A549 (cell line): Measurements from ENCODE around the gene MFSD12. TPM values are rescaled to one million over a fixed set of nuclear protein-coding genes. Genes with fewer than 3 reads are reported as not detected.

Experiments
- ATAC-seq, 2 experiments: fragments of 200-7000 bp in 1 of 2; fragments of >200 bp in 1 of 2; cut with Nextera tagmentation in 1 of 2; cut with Tn5 transposase in 1 of 2; 3 replicates each; pipeline versions ENCODE4 v1.8.0 to v1.9.1; 2018 to 2020; ENCODE audit warnings: mild to moderate bottlenecking in 1 of 2, moderate library complexity in 1 of 2
- CTCF ChIA-PET: fragments of 300-600 bp; sonication (Branson Sonifier 250); formaldehyde crosslinking; extraction: SDS; loops from one replicate; lab custom pipeline; 2021; ENCODE audit warnings: antibody characterized with exemption, inconsistent platforms; lab: Yijun Ruan, JAX
- POLR2A ChIA-PET: fragments of 350-600 bp; formaldehyde crosslinking; extraction: SDS; loops from one replicate; lab custom pipeline; 2021; ENCODE audit warnings: antibody characterized with exemption, inconsistent platforms; lab: Yijun Ruan, JAX
- DNase-seq, 2 experiments: peaks; one replicate each; pipeline versions ENCODE4 v3.0.0 to v3.0.0-alpha.2; 2011 to 2016; ENCODE audit warnings: low read depth in 1 of 2, low spot score in 1 of 2
- FAIRE-seq: peaks from 2 replicates; lab custom pipeline; 2011; peaks lifted over from hg19 to GRCh38; lab: Jason Lieb, UNC
- H3K27ac ChIP-seq, 2 experiments: fragments of >200 bp; sonication (Bioruptor Twin); formaldehyde crosslinking; 3 replicates each; pipeline ENCODE4 v1.5.1; 2016 to 2017
- H3K4me1 ChIP-seq: fragments of >200 bp; sonication (Bioruptor Twin); formaldehyde crosslinking; 3 replicates; pipeline ENCODE4 v1.6.1; 2016
- H3K4me2 ChIP-seq: fragments of >200 bp; sonication (Bioruptor Twin); formaldehyde crosslinking; 3 replicates; pipeline ENCODE4 v1.6.1; 2016
- H3K4me3 ChIP-seq: fragments of >200 bp; sonication (Bioruptor Twin); formaldehyde crosslinking; 3 replicates; pipeline ENCODE4 v1.5.1; 2016
- H3K9me3 ChIP-seq: fragments of >200 bp; sonication (Bioruptor Twin); formaldehyde crosslinking; 3 replicates; pipeline ENCODE4 v1.6.1; 2016
- BCL3 ChIP-seq: fragments of >200 bp; sonication (Bioruptor Twin); formaldehyde crosslinking; IDR thresholded peaks from 3 replicates; pipeline ENCODE4 v1.6.1; 2016
- BHLHE40 ChIP-seq: IDR thresholded peaks from 2 replicates; pipeline ENCODE4 v1.6.1; 2012; ENCODE audit warnings: low read depth, low read length, inconsistent platforms
- CEBPB ChIP-seq, 2 experiments: fragments of >200 bp in 1 of 2; sonication (Bioruptor Twin) in 1 of 2; formaldehyde crosslinking in 1 of 2; IDR thresholded peaks; 2 replicates each; pipeline ENCODE4 v1.6.1; 2012 to 2016
- CHD4 ChIP-seq: fragments of 200-600 bp; sonication (generic); IDR thresholded peaks from 2 replicates; pipeline ENCODE4 v1.6.1; 2016; ENCODE audit warnings: antibody characterized with exemption, mild to moderate bottlenecking, borderline replicate concordance
- CTCF ChIP-seq: fragments of >200 bp; sonication (Bioruptor Twin); formaldehyde crosslinking; IDR thresholded peaks from 3 replicates; pipeline ENCODE4 v1.5.1; 2016
- EHF ChIP-seq: fragments of 250-450 bp; sonication (Bioruptor Pico); IDR thresholded peaks from 2 replicates; pipeline ENCODE4 v1.5.0; 2020; ENCODE audit warnings: mild to moderate bottlenecking
- EHMT2 ChIP-seq: fragments of 200-600 bp; sonication (generic); IDR thresholded peaks from 2 replicates; pipeline ENCODE4 v1.6.1; 2016; ENCODE audit warnings: antibody characterized with exemption, low read depth, mild to moderate bottlenecking, moderate library complexity
- ELK1 ChIP-seq: fragments of 150-350 bp; IDR thresholded peaks from 2 replicates; pipeline ENCODE4 v1.6.1; 2014; ENCODE audit warnings: low read depth, mild to moderate bottlenecking, low read length
- FOSL2 ChIP-seq, 2 experiments: fragments of 450-650 bp in 1 of 2; fragments of >200 bp in 1 of 2; sonication (Bioruptor Twin) in 1 of 2; formaldehyde crosslinking; IDR thresholded peaks; 2 replicates each; pipeline versions ENCODE4 v1.5.0 to v1.6.1; 2016 to 2020; ENCODE audit warnings: mild to moderate bottlenecking in 1 of 2, moderate library complexity in 1 of 2
- HDAC2 ChIP-seq: fragments of 200-600 bp; sonication (generic); IDR thresholded peaks from 2 replicates; pipeline ENCODE4 v1.6.1; 2016
- HES2 ChIP-seq: fragments of >200 bp; sonication (Bioruptor Twin); formaldehyde crosslinking; IDR thresholded peaks from 2 replicates; pipeline ENCODE4 v1.6.1; 2016
- HOXA7 ChIP-seq: fragments of 250-450 bp; sonication (Bioruptor Pico); IDR thresholded peaks from 2 replicates; pipeline ENCODE4 v1.5.0; 2020; ENCODE audit warnings: mild to moderate bottlenecking, moderate library complexity
- HOXB5 ChIP-seq: fragments of 250-450 bp; sonication (Bioruptor Pico); IDR thresholded peaks from 2 replicates; pipeline ENCODE4 v1.5.0; 2020; ENCODE audit warnings: mild to moderate bottlenecking, moderate library complexity
- JUNB ChIP-seq: fragments of >200 bp; sonication (Bioruptor Twin); formaldehyde crosslinking; IDR thresholded peaks from 2 replicates; pipeline ENCODE4 v1.6.1; 2016
- MAX ChIP-seq: IDR thresholded peaks from 2 replicates; pipeline ENCODE4 v1.6.1; 2012
- MAZ ChIP-seq: fragments of 150-350 bp; IDR thresholded peaks from 2 replicates; pipeline ENCODE4 v1.6.1; 2014; ENCODE audit warnings: antibody characterized with exemption, low read depth, low read length, borderline replicate concordance
- MYC ChIP-seq: IDR thresholded peaks from 2 replicates; pipeline ENCODE4 v1.6.1; 2012; ENCODE audit warnings: mild to moderate bottlenecking, inconsistent platforms, low read length, improper control_type of control experiment, borderline replicate concordance
- NR3C1 ChIP-seq: fragments of >200 bp; sonication (Bioruptor Twin); formaldehyde crosslinking; IDR thresholded peaks from 3 replicates; pipeline ENCODE4 v1.6.1; 2017
- POLR2A ChIP-seq: IDR thresholded peaks from 2 replicates; pipeline ENCODE4 v1.6.1; 2012; ENCODE audit warnings: mild to moderate bottlenecking, low read length
- POLR2AphosphoS2 ChIP-seq: conservative IDR thresholded peaks from 2 replicates; pipeline ENCODE4 v1.6.1; 2012; ENCODE audit warnings: low read length, improper control_type of control experiment, inconsistent platforms
- TP53 ChIP-seq: fragments of 250-450 bp; sonication (Bioruptor Pico); IDR thresholded peaks from 2 replicates; pipeline ENCODE4 v1.5.0; 2021; ENCODE audit warnings: mild to moderate bottlenecking, moderate library complexity
- ZNF302 ChIP-seq: fragments of 250-450 bp; sonication (Bioruptor Pico); IDR thresholded peaks from 2 replicates; pipeline ENCODE4 v1.9.0; 2021; ENCODE audit warnings: inconsistent platforms, mild to moderate bottlenecking, moderate library complexity
- WGBS: methylation state at CpG from one replicate; pipeline ENCODE4 v1.1.6; 2017; ENCODE audit errors: missing lambda C conversion rate; 5-methylcytosine and 5-hydroxymethylcytosine counted together
- polyA plus RNA-seq, 4 experiments: library from polyadenylated mRNA; depleted of rRNA in 3 of 4; stranded (reverse); fragments of >200 nt; fragmentation: RNase III in 1 of 4; extraction: RNeasy Plus Mini Kit Qiagen cat#74134 plus additional on column Dnase treatment in 1 of 4; gene quantifications; 2 replicates in 3 of 4; 3 replicates in 1 of 4; pipeline ENCODE4 v1.2.3, GENCODE V29; 2011 to 2017
- TF ChIP-seq, protein P1 (sequence below): IDR thresholded peaks from 2 replicates; pipeline ENCODE4 v1.6.1; 2012; ENCODE audit warnings: low read depth, borderline replicate concordance

The MFSD12 gene
- polyA plus RNA-seq, 2 of the 4 experiments (the other 2 are of a cell fraction): 52.5 to 115 TPM

DNA sequence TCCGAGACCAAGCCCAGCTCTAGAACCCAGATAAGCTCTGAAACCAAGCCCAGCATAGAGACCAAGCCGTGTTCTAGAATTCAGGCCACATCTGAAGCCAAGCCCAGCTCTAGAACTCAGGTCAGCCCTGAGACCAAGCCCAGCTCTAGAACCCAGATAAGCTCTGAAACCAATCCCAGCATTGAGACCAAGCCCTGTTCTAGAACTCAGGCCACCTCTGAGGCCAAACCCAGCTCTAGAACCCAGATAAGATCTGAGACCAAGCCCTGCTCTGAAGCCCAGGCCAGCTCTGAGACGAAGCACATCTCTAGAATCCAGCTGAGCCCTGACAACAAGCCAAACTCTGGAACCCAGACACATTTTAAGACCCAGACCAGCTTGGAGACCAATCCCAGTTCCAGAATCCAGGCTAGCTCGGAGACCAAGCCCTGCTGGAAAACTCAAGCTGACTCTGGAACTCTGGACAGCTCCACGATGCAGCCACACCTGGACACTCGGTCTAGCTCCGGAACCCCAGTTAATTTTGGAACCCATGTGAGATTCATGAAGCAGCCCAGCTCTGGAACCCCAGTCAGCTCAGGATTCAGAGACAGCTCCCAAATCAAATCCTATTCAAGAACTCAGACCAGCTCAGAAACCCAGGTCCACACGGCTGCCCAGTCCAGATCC is 33.7 kb upstream of the MFSD12 start:
- TF ChIP-seq ZNF302 (no peak), BHLHE40 (no peak), MYC (no peak), CTCF (no peak), HOXA7 (CRISPR knock-in tag) (no peak), JUNB (no peak), CHD4 (no peak), ELK1 (no peak)
- TF ChIP-seq, protein P1, sequence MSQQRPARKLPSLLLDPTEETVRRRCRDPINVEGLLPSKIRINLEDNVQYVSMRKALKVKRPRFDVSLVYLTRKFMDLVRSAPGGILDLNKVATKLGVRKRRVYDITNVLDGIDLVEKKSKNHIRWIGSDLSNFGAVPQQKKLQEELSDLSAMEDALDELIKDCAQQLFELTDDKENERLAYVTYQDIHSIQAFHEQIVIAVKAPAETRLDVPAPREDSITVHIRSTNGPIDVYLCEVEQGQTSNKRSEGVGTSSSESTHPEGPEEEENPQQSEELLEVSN: no peak
- peaks cover 7% of the 10 kb centered on the region; the same call in 1 of the 3 replicates for H3K4me1 ChIP-seq
- ATAC-seq: no peak
- FAIRE-seq: no peak
- ChIA-PET CTCF (interaction anchor here (0.5 to 1.8 kb wide), 8 partner anchors 9 to 380 kb away, joined by 3 to 4 read pairs (median 4); no protein-coding TSS in a partner anchor), POLR2A (no interaction called here)
- H3K4me3 ChIP-seq: no peak overlapping the region
- H3K9me3 ChIP-seq: peaks cover 8% of the 10 kb centered on the region; the same call in 2 of the 3 replicates
- WGBS: 28% methylated on average over 4 of the region's 8 CpGs
- no peak overlapping the region for H3K4me2 ChIP-seq
- no peak for DNase-seq
- no peak overlapping the region for H3K27ac ChIP-seq

DNA sequence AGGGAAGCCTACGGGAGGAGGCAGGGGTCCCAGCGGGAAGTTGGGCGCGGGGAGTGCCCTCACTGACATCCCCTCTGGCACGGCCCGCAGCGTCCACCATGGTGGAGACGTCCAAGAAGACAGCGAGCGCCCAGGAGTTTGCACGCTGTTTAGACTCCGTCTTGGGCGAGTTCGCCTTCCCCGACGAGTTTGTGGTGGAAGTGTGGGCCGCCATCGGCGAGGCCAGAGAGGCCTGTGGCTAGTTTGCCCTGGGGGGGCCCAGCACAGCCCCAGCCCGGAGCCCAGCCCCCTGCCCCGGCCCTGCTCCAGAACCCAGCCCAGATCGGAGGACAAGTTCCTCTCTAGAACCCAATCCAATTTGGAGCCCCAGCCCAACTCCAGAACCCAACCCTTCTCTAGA is 32.6 kb upstream of the MFSD12 start:
- no peak overlapping the region for H3K4me2 ChIP-seq
- TF ChIP-seq MAX (no peak), POLR2A (no peak), FOSL2 (IDR thresholded peaks at IDR 0.05) (no peak), FOSL2 (CRISPR knock-in tag; IDR thresholded peaks at IDR 0.05) (no peak)
- ChIA-PET POLR2A (no interaction called here), CTCF (interaction anchor here (1.8 kb wide), 1 partner anchor 11 kb away, joined by 4 read pairs; no protein-coding TSS in a partner anchor)
- H3K9me3 ChIP-seq: peaks cover 8% of the 10 kb centered on the region; the same call in 2 of the 3 replicates
- no peak overlapping the region for H3K27ac ChIP-seq
- DNase-seq: no peak
- WGBS: 84% methylated on average over 18 of the region's 22 CpGs
- FAIRE-seq: no peak
- peaks cover 11% of the 10 kb centered on the region; the same call in 1 of the 3 replicates for H3K4me1 ChIP-seq
- ATAC-seq: no peak
- H3K4me3 ChIP-seq: no peak overlapping the region

DNA sequence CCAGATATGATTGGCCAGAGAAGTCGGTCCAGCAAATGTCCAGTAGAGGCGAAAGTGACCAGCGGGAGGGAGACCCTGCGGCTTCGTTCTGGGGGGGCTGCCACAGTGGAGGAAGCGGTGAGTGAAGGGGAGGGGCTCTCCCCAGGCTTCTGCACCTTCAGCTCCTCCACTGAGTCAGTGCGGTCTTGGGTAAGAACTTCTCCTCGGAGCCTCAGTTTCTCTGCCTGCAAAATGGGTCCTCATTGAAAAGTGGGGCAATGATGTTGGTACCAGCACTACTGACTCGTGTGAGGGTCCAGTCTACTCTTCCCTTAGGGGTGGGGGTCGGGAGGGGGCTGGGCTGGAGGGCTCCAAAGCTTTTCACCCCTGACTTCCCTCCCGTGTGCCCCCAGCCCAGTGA is 32.1 kb upstream of the MFSD12 start:
- TF ChIP-seq NR3C1 (no peak), HOXB5 (CRISPR knock-in tag) (no peak), HDAC2 (no peak), ZNF302 (no peak), EHMT2 (no peak), POLR2AphosphoS2 (no peak), TP53 (CRISPR knock-in tag) (no peak), MAZ (no peak), EHF (no peak), HES2 (no peak), CEBPB (IDR thresholded peaks at IDR 0.05) (no peak), BCL3 (no peak)
- DNase-seq (no peak), ATAC-seq (no peak), FAIRE-seq (no peak)
- ChIA-PET CTCF (interaction anchor here (1.1 to 1.8 kb wide), 3 partner anchors 10 to 45 kb away, joined by 3 to 4 read pairs (median 3); no protein-coding TSS in a partner anchor), POLR2A (no interaction called here)
- Histone ChIP-seq H3K9me3 (peaks cover 8% of the 10 kb centered on the region; the same call in 2 of the 3 replicates), H3K27ac (no peak overlapping the region), H3K4me1 (peaks cover 11% of the 10 kb centered on the region; the same call in 1 of the 3 replicates), H3K4me2 (no peak overlapping the region), H3K4me3 (no peak overlapping the region)
- 64% methylated on average over 10 of the region's 11 CpGs for WGBS
